Measurements from ENCODE around the gene ESYT1.

DNA sequence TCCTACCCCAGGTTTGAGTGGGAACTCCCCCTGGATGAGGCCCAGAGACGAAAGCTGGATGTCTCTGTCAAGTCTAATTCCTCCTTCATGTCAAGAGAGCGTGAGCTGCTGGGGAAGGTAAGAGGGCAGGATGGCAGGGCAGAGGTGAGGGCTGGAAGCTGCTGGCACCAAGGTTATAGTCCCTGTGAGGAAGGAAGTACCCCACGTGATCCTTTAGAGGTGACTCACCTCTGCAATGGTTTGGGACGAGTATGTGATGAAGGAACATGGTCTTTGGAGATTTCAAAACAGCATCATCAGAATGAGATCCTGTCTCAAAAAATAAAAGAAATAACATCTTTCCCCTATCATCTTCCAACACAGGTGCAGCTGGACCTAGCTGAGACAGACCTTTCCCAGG is 15.2 kb downstream of the ESYT1 start:
- TF ChIP-seq SUZ12 (IDR thresholded peaks at IDR 0.05; ENCODE audit: extremely low read depth, insufficient read depth, insufficient read length) (no peak), ZNF274 (IDR thresholded peaks at IDR 0.05; ENCODE audit: low read depth, low read length) (no peak)

All from NT2/D1 (cell line).